NCI-H82 treated with DMSO at 0.1 percent for 48 hours (cell line): ENCODE measurements around the gene PRUNE2.
A peak's percentile ranks its signal among the peaks of the same experiment; 100 is the strongest.
"Not testable (repeated sequence)": the region's sequence is repeated elsewhere in the genome, so short reads cannot be mapped to it uniquely, and the experiment has no call there.

ENCODE experiments used
- DNase-seq: peaks from one replicate; lab custom pipeline; 2025; ENCODE audit not compliant: unreplicated experiment; lab: John Stamatoyannopoulos, UW

The PRUNE2 gene

GRCh38 chr9:76800901-76801300 is 105.0 kb downstream of the PRUNE2 start:
- no peak for DNase-seq

- DNase-seq, result no peak
These were observed 106.4 kb downstream of the PRUNE2 start for GRCh38 chr9:76799473-76799872.

DNA sequence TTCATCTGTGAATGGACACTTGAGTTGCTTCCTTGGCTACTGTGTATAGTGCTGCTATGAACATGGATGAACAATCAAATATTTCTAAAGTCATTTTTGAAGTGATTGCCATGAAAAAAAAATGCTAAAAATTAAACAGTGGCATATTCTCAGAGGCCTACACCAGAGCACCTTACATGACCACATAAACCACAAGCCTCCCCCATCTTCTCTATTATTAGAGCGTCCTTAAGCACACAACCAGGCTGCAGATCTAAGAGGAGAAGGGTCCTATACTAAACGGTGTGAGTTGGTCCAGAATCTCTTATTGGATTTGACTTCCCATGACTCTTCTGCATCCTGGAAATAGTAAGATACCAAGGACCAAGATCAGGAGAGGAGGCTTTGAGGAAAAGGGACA is 107.4 kb downstream of the PRUNE2 start:
- DNase-seq, result no peak

GRCh38 chr9:76796296-76796695 is 109.6 kb downstream of the PRUNE2 start:
- DNase-seq, result no peak

DNA sequence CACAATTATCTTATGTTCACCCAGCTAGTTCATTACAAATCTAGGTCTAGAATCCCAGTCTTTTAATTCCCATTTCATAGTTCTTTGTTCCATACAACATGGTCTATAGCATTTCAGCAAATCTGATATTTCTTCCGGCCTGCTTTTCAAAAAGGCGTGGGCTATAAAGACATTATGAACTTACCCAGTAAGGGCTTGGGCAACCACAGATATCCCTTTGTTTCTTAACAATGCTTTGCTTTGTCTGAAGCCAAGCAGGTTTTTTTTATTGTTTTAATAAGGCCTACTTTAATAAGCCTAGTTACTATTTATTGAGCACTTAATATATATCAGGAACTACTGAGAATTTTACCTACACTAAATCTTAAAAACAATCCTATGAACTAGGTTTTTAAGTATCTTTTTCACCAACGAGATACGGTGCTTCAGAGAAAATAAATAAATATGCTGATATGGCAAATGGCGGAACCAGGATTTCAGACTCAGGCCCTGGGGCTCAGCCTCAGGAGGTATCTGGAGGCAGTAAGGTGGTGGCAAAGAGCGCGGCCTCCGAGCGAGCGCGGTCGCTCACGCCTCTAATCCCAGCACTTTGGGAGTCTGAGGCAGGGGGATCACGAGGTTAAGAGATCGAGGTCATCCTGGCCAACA is 112.0 kb downstream of the PRUNE2 start:
- DNase-seq, result no peak

DNA sequence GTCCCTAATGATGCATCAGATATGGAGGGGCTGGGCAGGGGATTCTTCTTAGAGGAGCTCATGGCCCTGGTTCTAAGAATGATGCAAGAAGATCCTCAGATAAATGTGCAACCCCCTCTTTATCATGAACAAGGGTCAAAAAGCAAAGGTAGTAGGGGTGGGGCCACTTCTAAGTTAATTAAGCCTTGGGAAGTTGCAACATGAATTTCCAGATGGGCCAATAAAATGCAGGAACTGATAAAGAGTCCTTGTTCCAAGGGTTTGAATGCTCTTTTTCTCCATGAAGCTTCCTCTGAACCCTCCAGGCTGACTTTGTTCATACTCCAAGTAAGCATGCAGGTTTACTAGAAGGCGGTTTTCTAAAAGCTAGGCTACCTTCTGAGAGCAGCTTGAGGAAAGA is 116.1 kb downstream of the PRUNE2 start:
- no peak for DNase-seq

DNA sequence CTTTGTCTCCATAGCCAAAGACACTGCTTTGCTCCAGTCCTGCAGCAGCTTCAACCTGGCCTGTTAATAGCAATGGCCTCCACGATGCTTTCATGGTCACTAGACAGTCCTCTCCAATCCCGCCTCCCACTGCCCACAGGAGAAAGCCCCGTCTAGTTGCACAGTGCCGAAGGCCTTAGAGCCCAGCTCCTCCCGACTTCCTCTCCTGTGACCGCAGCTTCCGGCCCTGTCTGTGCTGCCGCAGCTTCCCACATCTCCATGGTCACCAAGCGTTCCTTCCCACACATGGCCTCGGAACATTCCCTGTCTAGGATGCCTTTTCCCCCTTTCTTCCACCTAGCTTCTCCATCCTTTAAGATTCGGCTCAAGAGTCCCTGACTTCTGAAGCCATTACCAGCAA is 118.2 kb downstream of the PRUNE2 start:
- no peak for DNase-seq

GRCh38 chr9:76785501-76785900 is 120.4 kb downstream of the PRUNE2 start:
- DNase-seq, result no peak

DNA sequence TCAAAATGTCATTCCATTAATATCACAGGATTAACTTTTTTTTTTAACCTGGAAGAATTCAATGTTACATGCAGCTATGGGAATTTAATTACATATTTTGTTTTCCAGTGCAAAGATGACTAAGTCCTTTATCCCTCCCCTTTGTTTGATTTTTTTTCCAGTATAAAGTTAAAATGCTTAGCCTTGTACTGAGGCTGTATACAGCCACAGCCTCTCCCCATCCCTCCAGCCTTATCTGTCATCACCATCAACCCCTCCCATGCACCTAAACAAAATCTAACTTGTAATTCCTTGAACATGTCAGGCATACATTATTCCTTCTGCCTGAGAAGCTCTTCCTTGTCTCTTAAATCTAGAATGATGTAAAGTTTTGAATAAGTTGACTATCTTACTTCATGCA is 121.0 kb downstream of the PRUNE2 start:
- no peak for DNase-seq

- DNase-seq, result no peak
These were observed 133.0 kb downstream of the PRUNE2 start for GRCh38 chr9:76772686-76773445.

DNA sequence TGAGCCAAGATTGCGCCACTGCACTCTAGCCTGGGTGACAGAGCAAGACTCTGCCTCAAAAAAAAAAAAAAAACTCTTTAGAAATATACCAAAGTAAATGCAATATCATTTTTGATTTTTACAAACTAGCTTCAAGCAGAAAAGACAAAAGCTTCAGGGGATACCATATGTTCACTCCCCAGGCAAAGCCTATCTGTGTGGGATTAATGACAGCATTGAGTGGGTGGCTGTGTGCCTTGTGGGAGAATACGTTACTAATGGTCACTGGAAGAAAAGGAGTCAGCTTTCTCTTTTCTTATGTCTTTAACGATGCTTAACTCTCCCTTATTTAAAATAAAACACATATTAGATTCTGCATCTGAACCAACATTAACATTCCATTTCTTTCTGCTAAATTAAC is 139.8 kb downstream of the PRUNE2 start:
- DNase-seq, result no peak

DNA sequence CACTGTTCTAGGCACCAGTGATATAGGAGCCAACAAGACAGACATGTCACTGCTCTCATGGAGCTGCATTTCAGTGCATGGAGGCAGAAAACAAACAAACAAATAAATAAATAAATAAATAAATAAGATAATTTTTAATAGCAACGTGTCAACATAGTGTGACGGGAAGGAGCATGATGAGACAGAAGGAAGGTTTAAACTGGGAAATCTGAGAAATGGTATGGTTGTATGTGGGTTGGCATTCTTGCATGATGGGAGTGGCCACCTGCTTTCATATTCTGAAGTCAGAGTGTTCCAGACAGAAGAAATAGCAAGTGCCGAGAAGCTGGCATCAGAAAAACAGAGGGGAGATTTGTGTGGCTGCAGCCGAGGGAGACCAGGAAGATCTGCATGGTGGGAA is 141.8 kb downstream of the PRUNE2 start, which contains the start of gene PCA3:
Gene PCA3 (plus strand): TSS at position 301 of the 400 bp plus-strand sequence.
- no peak for DNase-seq

GRCh38 chr9:76761448-76761847 is 144.5 kb downstream of the PRUNE2 start:
- DNase-seq, result no peak

DNA sequence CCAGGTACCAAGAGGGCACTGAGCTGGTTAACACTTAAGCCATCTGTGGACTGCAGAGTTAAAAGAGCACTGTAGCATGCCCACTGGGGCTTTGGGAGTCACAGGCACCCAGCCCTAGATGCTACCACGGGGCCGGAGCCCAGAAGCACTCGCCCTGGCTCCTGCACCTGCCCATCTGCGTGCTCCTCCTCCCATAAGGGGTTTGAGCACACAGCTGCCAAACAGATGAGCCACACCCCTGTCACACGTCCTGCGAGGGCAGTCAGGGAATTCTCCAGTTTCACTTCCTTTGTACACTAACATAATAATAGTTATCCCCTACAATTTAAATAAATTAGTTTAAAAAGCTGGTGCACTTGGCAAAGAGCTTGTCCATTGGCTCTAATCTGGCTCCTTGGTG is 146.2 kb downstream of the PRUNE2 start:
- DNase-seq, result no peak

- no peak for DNase-seq
These were observed 147.4 kb downstream of the PRUNE2 start for GRCh38 chr9:76758476-76758875.

DNA sequence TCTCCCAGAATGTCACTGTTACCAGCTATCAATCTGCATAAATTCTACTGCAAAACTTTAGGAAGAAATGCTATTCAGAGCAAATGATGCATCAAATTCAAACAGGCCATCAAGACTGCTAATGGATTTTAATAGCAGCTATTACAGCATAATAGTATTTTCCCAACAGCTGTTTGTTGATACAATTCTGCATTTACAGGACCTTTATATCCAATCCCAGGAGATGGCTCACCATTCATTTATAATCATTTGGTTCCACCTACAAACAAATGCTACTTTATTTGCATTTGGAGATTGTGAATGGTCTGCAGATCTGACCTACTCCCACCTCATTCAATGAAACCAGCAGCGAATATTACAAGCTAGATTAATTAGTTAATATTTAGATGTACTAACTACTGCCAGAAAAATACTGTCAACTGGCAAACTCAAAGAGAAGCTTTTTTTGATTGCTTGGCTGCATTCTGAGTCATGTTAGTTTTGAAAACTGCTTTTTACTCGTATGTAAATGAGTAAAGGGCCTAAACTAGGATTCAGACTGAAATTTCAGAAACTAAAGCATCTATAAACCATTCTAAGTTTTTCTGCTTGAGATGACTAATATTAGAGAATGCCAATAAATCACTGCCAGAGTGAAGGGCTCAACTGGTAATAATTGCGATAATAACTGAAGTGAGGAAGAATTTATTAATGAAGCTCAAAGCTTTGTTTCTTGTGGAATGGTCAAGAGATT is 148.8 kb downstream of the PRUNE2 start:
- DNase-seq, result no peak

GRCh38 chr9:76756268-76756640 is 149.7 kb downstream of the PRUNE2 start:
- DNase-seq, result peak; percentile 54

DNA sequence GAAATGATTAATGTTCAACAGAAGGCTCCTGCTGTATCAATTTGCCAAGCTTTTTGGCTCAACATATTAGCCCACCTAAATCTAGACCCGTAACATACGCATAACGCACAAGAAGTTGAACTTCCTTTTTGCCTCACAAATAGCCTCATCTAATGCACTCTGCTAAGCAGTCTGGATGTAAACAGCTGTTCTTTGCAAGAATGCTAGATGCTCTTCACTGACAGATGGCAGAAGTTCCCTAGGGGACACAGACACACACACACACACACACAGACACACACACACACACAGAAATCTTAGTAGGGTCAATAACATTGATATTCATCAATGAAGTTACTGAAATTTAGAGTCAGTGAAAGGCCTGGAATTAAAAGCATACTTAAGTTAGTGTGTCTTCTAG is 154.9 kb downstream of the PRUNE2 start:
- peak; percentile 54 for DNase-seq

DNA sequence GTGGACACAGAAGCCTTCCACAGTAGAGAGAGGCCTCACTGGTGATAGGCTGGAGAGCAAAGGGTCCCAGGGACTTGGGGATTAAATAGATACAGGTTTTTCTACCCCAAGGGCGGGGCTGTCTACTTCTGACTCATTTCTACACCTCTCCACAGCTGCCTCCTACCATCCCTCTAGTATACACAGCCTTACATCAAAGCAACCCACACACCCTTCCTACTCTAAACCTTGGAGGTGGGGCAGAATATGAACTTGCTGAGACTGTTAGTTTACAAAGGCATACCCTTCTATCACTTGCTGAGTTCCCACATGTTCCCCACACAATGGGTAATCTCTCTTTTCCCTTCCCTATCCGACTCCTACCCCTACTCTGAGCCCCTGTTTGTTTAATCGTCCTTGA is 161.6 kb downstream of the PRUNE2 start:
- DNase-seq, result no peak

DNA sequence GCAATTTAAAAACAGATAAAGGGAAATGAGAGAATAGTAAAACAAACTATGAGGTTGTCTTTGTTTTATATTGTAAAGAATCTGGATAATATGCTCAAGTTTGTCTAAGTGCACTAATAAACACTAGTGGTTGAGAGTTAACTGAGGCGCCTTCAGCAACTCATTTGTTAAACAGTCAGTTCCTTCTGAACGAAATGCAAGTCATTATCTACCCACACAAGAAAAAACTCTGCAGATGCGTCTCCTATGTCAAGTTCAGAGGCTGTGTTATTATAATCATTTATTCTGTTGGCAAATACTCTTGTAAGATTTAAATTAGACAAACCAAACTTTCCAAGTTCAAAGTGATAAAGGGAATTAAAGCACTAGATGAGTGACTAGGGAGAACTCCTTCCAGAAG is 162.0 kb downstream of the PRUNE2 start:
- DNase-seq, result no peak

DNA sequence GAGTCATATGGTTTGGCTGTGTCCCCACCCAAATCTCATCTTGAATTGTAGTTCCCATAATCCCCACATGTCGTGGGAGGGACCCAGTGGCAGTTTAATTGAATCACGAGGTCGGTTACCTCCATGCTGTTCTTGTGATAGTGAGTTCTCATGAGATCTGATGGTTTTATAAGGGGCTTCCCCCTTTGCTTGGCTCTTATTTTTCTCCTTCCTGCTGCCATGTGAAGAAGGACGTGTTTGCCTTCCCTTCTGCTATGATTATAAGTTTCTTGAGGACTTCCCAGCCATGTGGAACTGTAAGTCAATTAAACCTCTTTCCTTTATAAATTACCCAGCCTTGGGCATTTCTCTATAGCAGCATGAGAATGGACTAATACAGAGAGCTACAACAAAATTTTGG is 163.0 kb downstream of the PRUNE2 start:
- DNase-seq, result not testable (repeated sequence)

DNA sequence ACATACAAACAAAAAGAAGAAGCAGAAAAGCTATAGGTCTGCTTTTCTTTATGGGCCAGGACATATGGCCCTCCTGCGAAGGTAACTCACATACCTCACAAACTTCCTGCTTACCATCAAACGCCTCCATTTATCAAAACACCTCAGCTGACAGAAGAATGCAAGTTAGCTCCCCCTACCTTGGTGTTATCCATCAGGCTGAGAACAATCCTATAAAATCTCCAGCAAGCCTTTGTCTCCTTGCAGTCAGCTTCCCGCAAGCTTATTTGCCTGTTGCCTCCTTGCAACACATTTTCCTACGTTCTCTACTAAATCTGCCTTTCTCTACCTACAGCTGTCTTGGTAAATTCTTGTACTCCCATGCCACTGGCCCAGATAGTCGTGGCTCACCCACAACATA is 164.4 kb downstream of the PRUNE2 start:
- DNase-seq, result no peak
